Activated CD4-positive, alpha-beta T cell treated with anti-CD3 and anti-CD28 coated beads, Interleukin-2, amount 10 ng/mL, durations not matched to agents 24 days and 14 days (primary cell): Measurements from ENCODE around the gene RPH3AL. TPM values are rescaled to one million over a fixed set of nuclear protein-coding genes. Genes with fewer than 3 reads are reported as not detected.
"Not testable (repeated sequence)": the region's sequence is repeated elsewhere in the genome, so short reads cannot be mapped to it uniquely, and the experiment has no call there.

Experiments
- DNase-seq: peaks from one replicate; pipeline ENCODE4 v3.0.0; 2022
- H3K27ac Mint-ChIP-seq: one replicate; pipeline ENCODE4 v1.8.0; 2022; ENCODE audit warnings: mild to moderate bottlenecking, mixed read lengths
- H3K27me3 Mint-ChIP-seq: one replicate; pipeline ENCODE4 v1.8.0; 2022; ENCODE audit warnings: mixed read lengths
- H3K36me3 Mint-ChIP-seq: one replicate; pipeline ENCODE4 v1.8.0; 2022; ENCODE audit warnings: low read depth, mild to moderate bottlenecking, mixed read lengths
- H3K4me1 Mint-ChIP-seq: one replicate; pipeline ENCODE4 v1.8.0; 2021; ENCODE audit warnings: mixed read lengths
- H3K4me3 Mint-ChIP-seq: one replicate; pipeline ENCODE4 v1.8.0; 2022; ENCODE audit warnings: mild to moderate bottlenecking, moderate library complexity, mixed read lengths
- H3K9me3 Mint-ChIP-seq: one replicate; pipeline ENCODE4 v1.8.0; 2021; ENCODE audit warnings: mixed read lengths
- intact Hi-C: fragments of 100-400 bp; cut with micrococcal nuclease; formaldehyde crosslinking; loops from one replicate; pipeline ENCODE4 v1.15.1; 2023
- total RNA-seq: library from RNA; stranded (reverse); gene quantifications from 2 replicates; pipeline ENCODE4 v1.2.3, GENCODE V29; 2022

RPH3AL gene
- total RNA-seq, 1 donor from 2014 or later = 3.7 TPM

DNA sequence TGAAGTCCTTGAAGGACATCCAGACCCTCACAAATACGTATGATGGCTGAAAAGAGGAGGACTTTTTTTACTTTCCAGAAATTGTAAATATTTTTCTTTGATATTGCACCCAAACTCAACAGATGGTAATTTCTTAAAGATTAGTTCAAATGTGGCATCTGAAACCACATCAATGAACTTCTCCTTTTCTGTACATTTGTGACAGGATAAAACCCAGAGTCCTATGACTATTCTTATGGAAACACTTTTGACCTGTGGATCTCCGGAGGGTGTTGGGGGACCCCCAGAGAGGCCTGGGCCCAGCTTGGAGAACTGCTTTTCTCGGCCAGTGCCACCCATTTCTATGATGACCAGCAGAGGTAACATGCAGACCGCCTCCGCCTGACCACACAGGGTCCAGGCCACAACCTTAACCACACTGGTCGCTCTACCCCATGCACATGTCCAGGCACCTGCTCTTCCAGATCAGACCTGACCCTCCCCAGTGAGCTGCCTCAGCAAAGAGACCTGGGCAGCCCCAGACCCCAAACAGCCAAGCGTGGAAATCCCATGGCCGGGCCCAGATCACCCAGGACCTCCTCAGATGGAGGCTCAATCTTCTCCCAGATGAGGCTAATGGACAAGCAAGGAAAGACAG lies 22.7 kb downstream of the RPH3AL start:
- no peak overlapping the region for H3K4me3 Mint-ChIP-seq
- intact Hi-C loops = no loop called here
- no peak overlapping the region for H3K27ac Mint-ChIP-seq
- no peaks in the 10 kb centered on the region for H3K9me3 Mint-ChIP-seq
- no peak for DNase-seq
- H3K36me3 Mint-ChIP-seq = no peaks in the 10 kb centered on the region
- peaks cover 5% of the 10 kb centered on the region for H3K4me1 Mint-ChIP-seq
- H3K27me3 Mint-ChIP-seq = peaks cover 20% of the 10 kb centered on the region

DNA sequence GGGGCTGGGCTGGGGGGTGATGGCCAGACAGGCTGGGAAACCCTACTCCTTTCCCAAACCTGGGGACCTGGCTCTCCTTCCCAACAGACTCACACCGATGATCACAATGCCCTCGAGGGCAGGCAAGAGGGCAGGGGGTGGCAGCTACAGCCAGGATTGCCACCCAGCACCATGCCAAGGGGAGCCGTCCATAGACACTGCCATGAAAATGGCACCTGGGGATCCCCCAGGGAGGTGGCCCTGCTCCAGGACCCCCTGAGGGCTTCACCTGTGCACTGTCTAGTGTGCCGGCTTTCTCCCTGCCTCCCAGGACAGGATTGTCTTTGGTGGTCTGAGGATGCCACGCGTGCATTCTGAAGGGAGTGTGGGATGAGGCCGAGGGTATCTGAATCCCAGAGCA lies 24.6 kb downstream of the RPH3AL start:
- Mint-ChIP-seq H3K4me1 (peaks cover 5% of the 10 kb centered on the region), H3K27ac (no peak overlapping the region), H3K9me3 (no peaks in the 10 kb centered on the region), H3K4me3 (no peak overlapping the region), H3K36me3 (no peaks in the 10 kb centered on the region), H3K27me3 (peaks cover 12% of the 10 kb centered on the region)
- no peak for DNase-seq
- intact Hi-C loops = no loop called here

DNA sequence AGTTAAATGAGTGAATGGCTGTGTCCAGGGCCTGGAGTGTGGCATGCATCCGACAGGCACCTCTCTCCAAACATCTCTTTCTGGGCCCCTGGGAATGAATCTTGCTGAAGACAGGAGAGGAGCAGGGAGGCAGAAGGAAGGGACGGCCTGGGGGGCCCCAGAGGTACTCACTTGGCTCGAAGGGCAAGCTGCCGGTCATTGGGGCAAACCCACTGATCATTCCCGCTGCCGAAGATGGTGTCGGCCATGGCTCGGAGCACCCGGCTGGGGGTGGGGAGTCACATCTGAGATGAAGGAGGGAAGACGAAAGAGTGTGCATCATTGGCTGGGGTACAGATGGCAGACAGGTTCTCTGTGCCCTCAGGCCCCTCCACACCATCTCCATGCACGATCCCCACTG lies 25.3 kb downstream of the RPH3AL start:
- H3K4me3 Mint-ChIP-seq = no peak overlapping the region

DNA sequence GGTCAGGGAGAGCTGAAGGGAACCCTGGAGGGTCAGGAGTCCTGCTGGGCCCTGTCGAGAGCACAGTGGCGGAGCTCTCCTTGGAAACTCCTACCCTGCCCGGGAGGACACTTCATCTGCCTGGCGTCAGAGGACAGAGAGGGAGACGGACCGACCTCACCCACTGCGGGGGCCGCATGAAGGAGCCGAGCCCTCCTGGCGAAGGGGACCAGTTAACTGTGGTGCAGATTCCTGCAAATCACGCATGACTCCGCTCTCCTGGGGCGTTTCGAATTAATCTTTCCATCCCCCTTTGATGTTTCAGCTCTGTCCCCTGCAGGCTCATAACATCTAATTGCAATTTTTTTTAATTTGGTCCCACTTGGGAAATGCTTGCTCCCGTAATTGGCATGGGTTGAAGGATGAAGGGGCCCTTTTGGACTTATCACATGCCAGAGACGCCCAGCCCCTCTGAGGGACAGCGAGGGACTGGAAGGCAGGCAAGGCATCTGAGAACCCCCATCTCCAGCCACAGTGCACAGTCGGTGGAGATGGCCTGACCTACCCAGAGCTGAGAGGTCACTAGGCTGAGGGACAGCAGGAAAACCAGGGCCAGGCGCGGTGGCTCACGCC lies 26.5 kb downstream of the RPH3AL start:
- Mint-ChIP-seq H3K36me3 (no peaks in the 10 kb centered on the region), H3K4me1 (peaks cover 3% of the 10 kb centered on the region), H3K27me3 (peaks cover 4% of the 10 kb centered on the region), H3K4me3 (no peak overlapping the region), H3K27ac (no peak overlapping the region), H3K9me3 (no peaks in the 10 kb centered on the region)
- intact Hi-C loops = no loop called here
- no peak for DNase-seq

More for the DNA sequence above, 25.3 kb downstream of the RPH3AL start:
- H3K27me3 Mint-ChIP-seq = peaks cover 12% of the 10 kb centered on the region
- H3K36me3 Mint-ChIP-seq = no peaks in the 10 kb centered on the region
- DNase-seq = no peak
- H3K9me3 Mint-ChIP-seq = no peaks in the 10 kb centered on the region
- peaks cover 5% of the 10 kb centered on the region for H3K4me1 Mint-ChIP-seq
- intact Hi-C loops = no loop called here
- no peak overlapping the region for H3K27ac Mint-ChIP-seq

- Mint-ChIP-seq H3K9me3 (no peaks in the 10 kb centered on the region), H3K4me3 (no peak overlapping the region), H3K36me3 (no peaks in the 10 kb centered on the region), H3K27ac (no peak overlapping the region), H3K27me3 (peaks cover 2% of the 10 kb centered on the region), H3K4me1 (no peaks in the 10 kb centered on the region)
- no peak for DNase-seq
- intact Hi-C loops = no loop called here
Measured at GRCh38 chr17:325270-326009, 27.2 kb downstream of the RPH3AL start.

- intact Hi-C loops = no loop called here
- no peaks in the 10 kb centered on the region for H3K27me3 Mint-ChIP-seq
- no peaks in the 10 kb centered on the region for H3K9me3 Mint-ChIP-seq
- DNase-seq = no peak
- no peaks in the 10 kb centered on the region for H3K36me3 Mint-ChIP-seq
- H3K4me1 Mint-ChIP-seq = no peaks in the 10 kb centered on the region
- no peak overlapping the region for H3K4me3 Mint-ChIP-seq
- H3K27ac Mint-ChIP-seq = no peak overlapping the region
Measured at GRCh38 chr17:323721-324571, 28.7 kb downstream of the RPH3AL start.

DNA sequence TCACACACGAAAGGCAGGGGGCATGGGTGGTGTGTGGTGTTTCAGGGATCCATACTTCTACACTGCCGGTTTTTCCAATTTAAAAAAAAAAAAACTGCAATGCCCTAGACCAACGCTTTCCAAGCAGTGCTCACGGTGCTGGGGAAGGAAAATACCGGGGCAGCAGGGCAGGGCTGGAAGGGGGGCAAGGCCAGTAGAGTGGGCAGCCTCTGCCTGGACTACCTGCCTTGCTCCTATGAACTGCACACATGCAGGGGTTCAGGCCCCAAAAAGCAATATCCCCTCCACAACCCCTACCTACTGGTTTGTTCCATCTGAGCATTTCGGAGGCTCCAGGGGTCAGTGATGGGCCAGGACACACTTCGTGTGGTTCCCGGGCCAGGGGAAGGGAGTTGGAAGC lies 29.4 kb downstream of the RPH3AL start:
- Mint-ChIP-seq H3K27ac (no peak overlapping the region), H3K36me3 (no peaks in the 10 kb centered on the region), H3K9me3 (no peaks in the 10 kb centered on the region), H3K27me3 (no peaks in the 10 kb centered on the region), H3K4me1 (no peaks in the 10 kb centered on the region), H3K4me3 (no peak overlapping the region)
- no peak for DNase-seq
- intact Hi-C loops = no loop called here

- intact Hi-C loops = no loop called here
- no peak for DNase-seq
- H3K4me3 Mint-ChIP-seq = no peak overlapping the region
- peaks cover 3% of the 10 kb centered on the region for H3K9me3 Mint-ChIP-seq
- no peaks in the 10 kb centered on the region for H3K4me1 Mint-ChIP-seq
- H3K27me3 Mint-ChIP-seq = no peaks in the 10 kb centered on the region
- peaks cover 2% of the 10 kb centered on the region for H3K36me3 Mint-ChIP-seq
- H3K27ac Mint-ChIP-seq = no peak overlapping the region
Measured at GRCh38 chr17:322006-322780, 30.4 kb downstream of the RPH3AL start.

- no peak overlapping the region for H3K4me3 Mint-ChIP-seq
- no peak for DNase-seq
- no peaks in the 10 kb centered on the region for H3K4me1 Mint-ChIP-seq
- no peak overlapping the region for H3K27ac Mint-ChIP-seq
- peaks cover 2% of the 10 kb centered on the region for H3K36me3 Mint-ChIP-seq
- intact Hi-C loops = no loop called here
- H3K9me3 Mint-ChIP-seq = peaks cover 8% of the 10 kb centered on the region
- no peaks in the 10 kb centered on the region for H3K27me3 Mint-ChIP-seq
Measured at GRCh38 chr17:321386-321941, 31.1 kb downstream of the RPH3AL start.

DNA sequence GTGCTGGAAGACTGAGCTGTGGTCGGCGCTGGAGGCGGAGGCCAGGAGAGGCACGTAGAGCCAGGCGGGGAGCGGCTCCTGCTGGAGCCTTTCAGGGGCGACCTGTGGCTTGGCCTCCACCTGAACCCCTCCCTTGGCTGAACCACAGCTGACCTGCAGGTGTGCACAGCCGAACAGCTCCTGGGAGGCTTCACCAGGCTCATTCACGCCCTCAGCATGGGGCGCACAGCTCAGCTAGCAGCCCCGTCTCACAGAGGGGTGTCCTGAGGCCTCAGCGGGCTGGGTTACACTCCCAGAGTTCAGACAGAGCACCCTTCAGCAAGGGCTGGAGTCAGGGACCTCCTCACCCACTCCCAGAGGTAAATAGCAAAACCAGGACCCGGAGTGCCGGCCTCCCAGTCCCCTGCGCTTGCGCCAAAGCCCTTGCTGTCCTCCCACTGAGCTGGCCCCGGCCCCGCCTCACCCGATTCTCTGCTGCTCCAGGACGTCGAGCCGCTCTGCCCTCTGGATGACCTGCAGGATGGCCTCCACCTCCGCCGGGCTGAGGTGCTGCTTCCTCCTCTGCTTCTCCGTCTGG lies 31.7 kb downstream of the RPH3AL start:
- Mint-ChIP-seq H3K9me3 (peaks cover 14% of the 10 kb centered on the region), H3K27ac (no peak overlapping the region), H3K4me3 (no peak overlapping the region), H3K27me3 (no peaks in the 10 kb centered on the region), H3K4me1 (no peaks in the 10 kb centered on the region), H3K36me3 (peaks cover 2% of the 10 kb centered on the region)
- no peak for DNase-seq
- intact Hi-C loops = no loop called here

DNA sequence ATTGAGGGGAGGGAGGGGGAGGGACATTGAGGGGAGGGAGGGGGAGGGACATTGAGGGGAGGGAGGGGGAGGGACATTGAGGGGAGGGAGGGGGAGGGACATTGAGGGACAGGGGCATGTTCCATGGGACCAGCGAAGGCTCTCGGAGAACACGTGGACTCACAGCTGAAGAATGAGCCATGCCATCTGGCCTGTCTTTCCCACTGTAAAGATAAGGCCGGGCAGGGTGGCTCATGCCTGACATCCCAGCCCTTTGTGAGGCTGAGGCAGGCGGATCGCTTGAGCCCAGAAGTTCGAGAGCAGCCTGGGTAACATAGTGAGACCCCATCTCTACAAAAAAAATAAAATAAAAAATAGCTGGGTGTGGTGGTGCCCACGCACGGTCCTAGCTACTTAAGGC lies 32.5 kb downstream of the RPH3AL start:
- H3K4me3 Mint-ChIP-seq = no peak overlapping the region
- H3K27ac Mint-ChIP-seq = no peak overlapping the region
- intact Hi-C loops = no loop called here
- peaks cover 22% of the 10 kb centered on the region for H3K9me3 Mint-ChIP-seq
- DNase-seq = no peak
- H3K36me3 Mint-ChIP-seq = peaks cover 2% of the 10 kb centered on the region
- no peaks in the 10 kb centered on the region for H3K27me3 Mint-ChIP-seq
- no peaks in the 10 kb centered on the region for H3K4me1 Mint-ChIP-seq

DNA sequence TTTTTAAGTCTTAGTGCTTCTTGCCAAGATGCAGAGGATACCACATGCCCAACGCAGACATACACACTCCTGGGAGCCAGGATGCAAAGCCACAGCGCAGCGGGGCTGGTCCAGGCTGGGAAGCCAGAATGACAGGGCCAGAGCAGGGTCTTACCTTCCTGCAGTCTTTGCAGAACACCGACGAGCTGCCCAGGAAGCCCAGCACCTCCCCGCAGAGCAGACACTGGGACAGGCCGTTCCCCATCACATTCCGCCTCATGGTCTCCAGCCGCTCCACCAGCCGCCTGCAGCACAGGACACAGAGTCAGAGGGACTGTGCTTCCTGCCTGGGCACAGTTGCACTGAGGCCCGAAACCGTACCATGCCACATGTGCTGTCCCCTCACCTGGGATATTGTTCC lies 33.3 kb downstream of the RPH3AL start:
- Mint-ChIP-seq H3K9me3 (peaks cover 26% of the 10 kb centered on the region), H3K4me1 (no peaks in the 10 kb centered on the region), H3K27me3 (no peaks in the 10 kb centered on the region), H3K36me3 (peaks cover 2% of the 10 kb centered on the region), H3K4me3 (no peak overlapping the region), H3K27ac (no peak overlapping the region)
- intact Hi-C loops = no loop called here
- DNase-seq = no peak

- H3K36me3 Mint-ChIP-seq, intact Hi-C loops, H3K4me3 Mint-ChIP-seq, H3K27ac Mint-ChIP-seq, H3K4me1 Mint-ChIP-seq, H3K27me3 Mint-ChIP-seq, DNase-seq: not testable (repeated sequence)
- peaks cover 26% of the 10 kb centered on the region for H3K9me3 Mint-ChIP-seq
Measured at GRCh38 chr17:317070-317469, 35.5 kb downstream of the RPH3AL start.
